ENCODE measurements around the gene DSTN.

DNA sequence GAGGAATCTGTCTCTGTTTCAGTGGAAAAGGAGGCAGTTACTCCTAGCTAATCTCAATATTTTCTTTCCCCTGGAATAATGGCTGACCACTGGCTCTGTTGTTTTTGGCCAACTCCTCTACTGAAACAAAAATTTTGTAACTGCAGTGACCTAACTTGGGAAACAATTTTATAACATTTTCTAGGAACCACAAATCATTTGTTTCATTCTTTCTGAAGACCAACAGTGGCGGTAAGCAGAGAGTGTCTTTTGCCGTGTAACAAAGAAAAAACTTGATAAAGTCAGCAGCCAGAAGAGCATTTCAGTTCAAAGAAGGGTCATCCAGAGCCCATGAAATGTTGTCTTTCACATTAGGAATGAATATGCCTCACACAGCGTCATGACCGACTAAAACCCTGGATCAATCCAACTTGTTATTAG, 26.9 kb upstream of the DSTN start:
- TF ChIP-seq ZNF3 (CRISPR knock-in tag; IDR thresholded peaks at IDR 0.05) (no peak), HDAC2 (IDR thresholded peaks at IDR 0.05) (no peak), ZNF232 (CRISPR knock-in tag; IDR thresholded peaks at IDR 0.05) (no peak), CCAR2 (IDR thresholded peaks at IDR 0.05; ENCODE audit: low read depth, low read length) (no peak)
- TF ChIP-seq, protein P1, sequence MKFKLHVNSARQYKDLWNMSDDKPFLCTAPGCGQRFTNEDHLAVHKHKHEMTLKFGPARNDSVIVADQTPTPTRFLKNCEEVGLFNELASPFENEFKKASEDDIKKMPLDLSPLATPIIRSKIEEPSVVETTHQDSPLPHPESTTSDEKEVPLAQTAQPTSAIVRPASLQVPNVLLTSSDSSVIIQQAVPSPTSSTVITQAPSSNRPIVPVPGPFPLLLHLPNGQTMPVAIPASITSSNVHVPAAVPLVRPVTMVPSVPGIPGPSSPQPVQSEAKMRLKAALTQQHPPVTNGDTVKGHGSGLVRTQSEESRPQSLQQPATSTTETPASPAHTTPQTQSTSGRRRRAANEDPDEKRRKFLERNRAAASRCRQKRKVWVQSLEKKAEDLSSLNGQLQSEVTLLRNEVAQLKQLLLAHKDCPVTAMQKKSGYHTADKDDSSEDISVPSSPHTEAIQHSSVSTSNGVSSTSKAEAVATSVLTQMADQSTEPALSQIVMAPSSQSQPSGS (CRISPR knock-in tag; IDR thresholded peaks at IDR 0.05): no peak
- TF ChIP-seq, protein P2, sequence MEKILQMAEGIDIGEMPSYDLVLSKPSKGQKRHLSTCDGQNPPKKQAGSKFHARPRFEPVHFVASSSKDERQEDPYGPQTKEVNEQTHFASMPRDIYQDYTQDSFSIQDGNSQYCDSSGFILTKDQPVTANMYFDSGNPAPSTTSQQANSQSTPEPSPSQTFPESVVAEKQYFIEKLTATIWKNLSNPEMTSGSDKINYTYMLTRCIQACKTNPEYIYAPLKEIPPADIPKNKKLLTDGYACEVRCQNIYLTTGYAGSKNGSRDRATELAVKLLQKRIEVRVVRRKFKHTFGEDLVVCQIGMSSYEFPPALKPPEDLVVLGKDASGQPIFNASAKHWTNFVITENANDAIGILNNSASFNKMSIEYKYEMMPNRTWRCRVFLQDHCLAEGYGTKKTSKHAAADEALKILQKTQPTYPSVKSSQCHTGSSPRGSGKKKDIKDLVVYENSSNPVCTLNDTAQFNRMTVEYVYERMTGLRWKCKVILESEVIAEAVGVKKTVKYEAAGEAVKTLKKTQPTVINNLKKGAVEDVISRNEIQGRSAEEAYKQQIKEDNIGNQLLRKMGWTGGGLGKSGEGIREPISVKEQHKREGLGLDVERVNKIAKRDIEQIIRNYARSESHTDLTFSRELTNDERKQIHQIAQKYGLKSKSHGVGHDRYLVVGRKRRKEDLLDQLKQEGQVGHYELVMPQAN (IDR thresholded peaks at IDR 0.05; ENCODE audit: borderline replicate concordance): no peak
